Right kidney (tissue), 1 donor: Measurements from ENCODE around the gene AP2A2.

Experiments used
- DNase-seq: peaks from one replicate; pipeline ENCODE4 v3.0.0-alpha.2; 2016

Gene AP2A2

DNA sequence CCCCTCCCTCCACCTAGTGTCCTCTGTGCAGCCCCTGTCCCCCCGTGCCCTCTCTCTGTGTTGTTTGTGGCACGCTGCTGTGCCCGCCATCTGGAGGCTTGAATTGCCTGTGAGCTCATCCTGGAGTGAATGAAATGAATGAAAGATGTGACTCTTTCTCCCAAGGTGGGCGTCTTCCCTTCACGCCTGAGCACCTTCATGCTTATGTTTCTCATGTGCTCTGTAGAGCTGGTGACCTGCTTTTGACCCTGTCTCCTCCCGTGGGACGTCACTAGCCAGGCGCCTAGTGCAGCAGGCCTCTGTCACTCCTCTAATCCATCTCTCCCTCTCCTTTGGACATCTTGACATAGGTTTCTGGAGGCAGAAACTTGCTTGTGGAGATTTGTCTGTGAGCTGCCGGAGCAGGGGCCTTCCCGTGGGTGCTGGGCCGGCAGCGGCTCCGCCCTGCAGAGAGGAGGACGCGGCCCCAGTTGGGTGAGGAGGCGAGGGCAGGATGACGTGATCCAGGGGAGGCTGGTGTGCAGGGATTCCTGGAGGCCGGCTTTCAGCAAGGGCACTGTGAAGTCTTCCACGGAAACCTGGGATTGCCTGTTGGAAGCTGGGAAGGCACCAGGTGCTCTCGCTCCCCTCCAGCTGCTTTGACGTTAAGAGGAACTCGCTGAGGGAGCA, 70.2 kb downstream of the AP2A2 start:
- peak; percentile 77 for DNase-seq

DNA sequence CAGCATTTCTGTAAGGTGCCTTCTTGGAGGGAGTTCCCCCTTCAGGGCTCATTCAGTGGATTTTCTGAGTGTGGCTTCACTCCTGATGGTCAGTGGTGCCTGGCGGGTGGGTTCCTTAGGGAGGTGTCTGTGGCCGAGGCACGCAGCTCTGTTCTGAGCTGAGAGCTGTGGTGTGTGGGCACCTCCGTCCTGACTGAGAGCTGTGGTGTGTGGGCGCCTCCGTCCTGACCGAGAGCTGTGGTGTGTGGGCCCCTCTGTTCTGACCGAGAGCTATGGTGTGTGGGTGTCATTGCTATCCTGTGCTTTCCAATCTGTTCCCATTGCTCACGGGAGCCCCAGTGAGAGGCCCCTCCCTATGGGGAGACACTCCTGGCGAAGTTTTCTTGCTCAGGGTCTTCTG, 71.0 kb downstream of the AP2A2 start:
- no peak for DNase-seq

DNA sequence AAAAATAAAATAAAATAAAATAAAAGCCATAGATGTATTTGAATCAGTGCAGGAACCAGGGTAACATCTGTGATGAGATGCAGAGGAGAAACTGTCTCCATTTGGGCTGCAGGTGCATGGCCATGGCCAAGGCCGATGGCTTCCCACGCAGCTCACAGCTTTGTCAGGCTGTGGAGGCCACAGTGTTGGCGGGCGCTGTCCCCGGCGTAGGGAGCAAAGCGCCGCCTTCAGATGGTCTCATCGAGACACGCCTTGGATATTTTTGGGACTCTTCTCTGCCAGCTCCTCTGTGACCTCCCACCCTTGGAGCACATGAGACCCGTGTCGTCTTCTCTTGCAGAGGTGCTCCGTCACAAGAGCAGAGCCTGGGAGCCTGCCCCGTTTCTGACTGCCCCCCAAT, 72.2 kb downstream of the AP2A2 start:
- no peak for DNase-seq

DNA sequence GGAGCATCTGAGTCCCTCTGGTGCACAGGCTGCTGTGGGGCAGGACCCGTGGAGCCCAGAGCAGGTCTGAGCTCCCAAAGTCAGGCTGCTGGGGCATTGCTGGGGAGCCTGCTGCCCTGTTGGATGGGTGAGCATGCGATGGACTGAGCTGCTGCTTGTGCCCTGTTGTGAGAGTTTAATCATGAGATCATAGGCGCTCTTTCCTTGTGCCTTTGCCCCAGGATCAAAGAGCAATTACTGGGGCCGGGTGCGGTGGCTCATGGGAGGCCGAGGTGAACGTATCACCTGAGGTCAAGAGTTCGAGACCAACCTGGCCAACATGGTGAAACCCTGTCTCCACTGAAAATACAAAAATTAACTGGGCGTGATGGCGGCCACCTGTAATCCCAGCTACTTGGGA, 73.3 kb downstream of the AP2A2 start:
- no peak for DNase-seq

DNA sequence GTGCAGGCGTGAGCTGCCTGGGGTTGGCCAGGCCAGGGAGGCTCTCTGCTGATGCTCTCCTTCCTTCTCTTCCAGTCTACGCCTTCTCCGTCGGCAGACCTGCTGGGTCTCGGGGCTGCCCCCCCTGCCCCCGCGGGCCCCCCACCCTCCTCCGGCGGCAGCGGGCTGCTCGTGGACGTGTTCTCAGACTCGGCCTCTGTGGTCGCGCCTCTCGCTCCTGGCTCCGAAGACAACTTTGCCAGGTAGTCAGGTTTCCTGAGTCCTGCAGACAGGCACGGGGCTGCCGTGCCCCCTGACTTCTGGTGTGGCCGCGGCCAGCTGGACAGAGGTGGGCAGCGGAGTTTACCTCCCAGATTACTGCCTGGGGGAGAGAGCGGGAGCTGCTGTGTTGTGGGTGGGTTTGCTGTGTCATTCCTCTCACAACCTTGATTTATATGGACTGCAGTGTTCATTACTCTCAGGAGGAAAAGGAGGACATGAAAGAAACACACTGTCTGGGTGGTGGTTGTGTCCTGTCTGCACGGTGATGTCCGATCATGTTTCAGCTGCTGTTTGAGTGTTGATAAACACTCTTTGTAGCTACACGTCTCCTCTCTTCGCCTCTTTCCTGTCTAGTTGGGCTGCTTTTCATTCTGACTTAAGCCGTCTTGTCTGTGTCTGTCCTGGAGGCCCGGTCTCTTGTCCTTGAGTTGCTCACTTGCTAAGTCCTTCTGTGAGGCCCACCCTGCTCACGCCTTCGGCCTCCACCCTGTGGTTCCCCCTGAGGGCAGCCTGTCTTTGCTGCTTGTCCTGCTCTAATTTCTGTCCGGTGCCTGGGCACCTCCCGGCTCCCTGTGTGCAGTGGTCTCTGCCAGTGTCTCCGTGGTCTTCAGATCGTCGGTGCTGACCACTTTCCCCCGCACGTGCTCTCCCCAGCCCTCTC, 74.9 kb downstream of the AP2A2 start:
- peak; percentile 57 for DNase-seq

DNA sequence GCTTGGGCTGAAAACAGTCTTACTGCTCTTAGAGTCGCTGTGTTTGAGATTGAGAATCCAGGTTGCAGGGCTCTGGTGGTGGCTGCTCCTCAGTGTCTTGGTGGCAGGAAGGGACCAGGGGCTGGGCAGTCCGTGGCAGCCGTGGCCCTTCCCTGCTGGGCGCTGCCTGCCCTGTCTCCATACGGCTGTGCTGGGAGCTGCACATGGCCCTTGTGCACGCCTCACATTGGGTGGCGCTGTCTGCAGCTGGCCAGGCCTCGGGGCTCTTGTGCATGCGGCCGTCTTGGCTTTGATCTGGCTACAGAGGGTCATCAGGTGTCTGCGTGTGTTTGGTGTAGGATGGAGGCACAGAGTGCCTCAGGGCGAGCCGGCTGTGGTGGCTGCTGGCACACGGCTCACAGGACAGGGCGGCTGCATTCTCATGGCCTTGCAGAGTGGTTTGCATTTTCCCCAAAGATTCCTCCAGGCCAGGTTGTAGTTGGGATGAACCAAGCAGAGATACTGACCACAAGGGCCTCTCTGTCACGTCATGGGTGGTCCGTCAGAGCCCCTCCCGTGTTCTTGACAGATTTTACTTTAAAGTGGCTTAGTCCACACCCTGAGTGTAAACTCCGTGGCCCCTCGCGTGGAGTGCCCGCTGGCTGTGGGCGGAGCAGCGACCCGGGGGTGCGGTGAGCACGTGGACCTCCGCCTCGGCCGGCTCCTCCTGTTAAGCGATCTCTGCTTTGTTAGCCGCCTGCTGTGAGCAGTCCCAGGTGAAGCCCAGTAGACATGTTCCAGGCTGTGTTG, 76.1 kb downstream of the AP2A2 start:
- DNase-seq: no peak

DNA sequence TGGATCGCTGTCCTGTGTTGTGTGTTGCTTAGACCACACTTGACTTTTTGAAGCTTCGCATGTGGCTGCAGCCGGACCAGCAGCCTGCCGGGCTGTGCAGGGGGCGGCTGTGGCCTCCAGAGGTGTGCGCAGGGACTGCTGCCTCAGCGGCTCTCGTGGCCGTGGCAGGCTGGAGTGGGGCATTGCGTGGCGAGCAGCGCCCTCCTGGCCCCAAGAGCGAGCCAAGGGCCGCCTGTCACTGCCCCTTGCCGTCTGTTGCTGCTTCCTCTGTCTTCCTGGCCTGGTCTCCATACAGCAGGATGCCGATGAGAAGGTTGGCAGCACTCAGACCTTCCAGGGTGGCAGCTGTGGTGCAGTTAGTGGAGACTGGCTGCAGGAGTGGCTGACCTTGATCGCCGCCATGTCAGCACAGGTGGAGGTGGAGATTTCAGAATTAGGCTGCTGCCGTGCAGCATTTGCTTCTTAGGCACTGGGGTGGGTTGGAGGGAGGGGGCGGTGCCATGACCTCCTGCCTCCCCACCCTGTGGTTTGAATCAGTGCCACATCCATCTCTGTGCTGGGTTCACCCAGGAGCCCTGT, 76.8 kb downstream of the AP2A2 start:
- no peak for DNase-seq

DNA sequence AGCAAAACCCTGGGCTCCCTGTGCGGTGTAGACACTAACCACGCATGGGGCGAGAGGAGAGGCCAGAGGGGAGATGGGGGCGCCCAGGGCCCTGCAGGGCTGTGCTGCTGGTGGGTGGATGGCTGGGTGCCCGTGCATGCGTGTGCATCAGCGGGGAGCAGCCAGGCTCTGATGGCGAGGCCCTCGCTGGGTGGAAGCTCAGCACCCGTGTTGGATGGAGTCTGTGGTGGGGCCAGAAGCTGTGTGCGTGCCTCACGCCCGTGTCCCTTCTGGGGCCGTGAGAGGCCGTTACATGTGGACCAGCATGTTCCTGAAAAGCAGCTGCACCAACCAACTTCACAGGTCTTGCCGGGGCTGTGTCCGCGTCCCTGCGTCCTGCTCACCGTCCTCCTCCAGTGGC, 77.5 kb downstream of the AP2A2 start:
- no peak for DNase-seq

DNA sequence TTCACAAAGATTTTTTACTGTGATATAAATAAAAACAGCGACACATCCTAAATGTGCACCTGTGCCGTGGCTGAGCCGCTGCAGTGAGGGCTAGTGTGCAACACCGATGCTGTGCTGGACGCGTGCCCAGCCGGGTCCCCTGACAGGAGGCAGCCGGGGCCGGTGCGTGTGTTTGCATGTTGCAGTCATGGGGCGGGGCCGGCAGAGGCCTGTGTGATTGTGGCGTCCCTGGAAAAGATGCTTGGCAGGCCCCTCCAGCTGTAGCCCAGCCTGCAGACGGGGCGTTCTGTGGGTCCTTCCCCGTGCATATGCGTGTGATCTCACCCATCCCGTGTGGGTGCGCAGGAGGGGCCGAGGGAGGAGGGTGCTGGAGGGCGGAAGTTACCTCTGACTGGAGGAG, 80.3 kb downstream of the AP2A2 start:
- no peak for DNase-seq

DNA sequence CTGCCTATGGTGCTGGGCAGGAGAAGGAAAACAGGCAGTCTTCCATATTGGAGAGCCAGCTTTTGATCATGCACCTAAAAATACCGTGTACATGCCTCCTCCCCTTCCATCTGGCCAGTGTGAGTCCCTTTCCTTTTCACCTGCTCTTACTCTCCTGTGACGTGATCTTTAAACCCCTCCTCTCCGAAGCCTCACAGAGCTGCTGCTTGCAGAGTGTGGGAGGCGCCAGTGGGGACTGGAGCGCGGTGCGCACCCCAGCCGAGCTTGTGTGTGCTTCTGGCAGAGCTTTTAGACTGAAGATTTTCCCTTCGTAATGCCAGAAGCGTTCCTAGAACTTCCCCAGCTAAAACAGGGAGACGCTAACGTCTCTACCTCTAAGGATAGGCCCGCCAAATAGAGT, 81.1 kb downstream of the AP2A2 start:
- DNase-seq: peak; percentile 52

DNA sequence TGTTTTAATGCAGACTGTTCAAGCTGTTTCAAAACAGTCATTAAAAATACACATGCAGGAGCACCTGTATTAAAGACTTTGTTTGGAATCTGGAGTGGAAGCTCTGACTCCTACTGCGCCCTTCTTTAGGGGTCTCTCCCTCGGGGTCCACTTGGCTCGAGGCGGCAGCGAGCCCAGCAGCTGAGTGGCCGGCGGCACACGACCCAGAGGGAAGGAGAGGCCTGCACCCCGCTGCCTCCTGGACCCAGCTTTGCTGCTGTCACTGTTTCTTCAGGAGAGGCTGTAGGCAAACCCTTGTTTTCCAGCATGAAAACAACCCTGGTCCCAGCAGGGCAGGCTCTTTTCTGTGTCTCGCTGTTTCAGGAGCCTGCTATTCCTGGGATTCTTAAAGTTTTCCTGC, 81.6 kb downstream of the AP2A2 start:
- DNase-seq: no peak

DNA sequence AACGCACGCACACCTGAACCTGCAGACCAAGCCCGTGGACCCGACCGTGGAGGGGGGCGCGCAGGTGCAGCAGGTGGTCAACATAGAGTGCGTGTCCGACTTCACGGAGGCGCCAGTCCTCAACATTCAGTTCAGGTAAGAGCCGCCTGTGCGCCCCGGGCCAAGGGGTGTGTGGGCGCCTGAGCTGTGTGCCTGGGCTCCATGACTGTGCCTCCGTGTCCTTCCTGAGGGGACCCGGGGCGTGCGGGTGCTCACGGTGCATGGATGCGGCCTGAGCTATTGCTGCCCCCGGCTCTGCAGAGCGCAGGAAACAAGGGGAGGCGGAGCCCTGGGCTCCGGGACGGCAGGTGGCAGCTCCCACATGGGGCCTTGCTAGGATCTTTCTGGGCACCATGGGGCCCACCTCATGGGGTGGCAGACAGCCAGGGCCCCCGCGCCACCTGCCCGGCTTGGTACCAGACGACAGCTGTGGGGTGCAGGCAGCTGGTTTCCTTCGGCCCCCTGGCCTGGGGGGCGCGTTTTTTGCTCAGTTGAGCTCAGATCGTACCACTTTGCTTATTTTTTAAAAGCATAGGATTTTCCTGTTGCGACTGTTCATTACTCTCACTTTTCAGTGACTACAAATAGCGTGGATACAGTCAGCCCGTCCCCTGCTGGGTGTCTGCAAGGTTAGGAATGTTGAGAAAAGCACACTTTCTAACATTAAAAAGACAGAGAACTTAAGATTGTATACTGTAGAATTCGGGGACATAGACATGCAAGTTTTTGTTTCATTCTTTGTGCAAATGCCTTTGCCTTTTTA, 82.5 kb downstream of the AP2A2 start:
- DNase-seq: no peak

DNA sequence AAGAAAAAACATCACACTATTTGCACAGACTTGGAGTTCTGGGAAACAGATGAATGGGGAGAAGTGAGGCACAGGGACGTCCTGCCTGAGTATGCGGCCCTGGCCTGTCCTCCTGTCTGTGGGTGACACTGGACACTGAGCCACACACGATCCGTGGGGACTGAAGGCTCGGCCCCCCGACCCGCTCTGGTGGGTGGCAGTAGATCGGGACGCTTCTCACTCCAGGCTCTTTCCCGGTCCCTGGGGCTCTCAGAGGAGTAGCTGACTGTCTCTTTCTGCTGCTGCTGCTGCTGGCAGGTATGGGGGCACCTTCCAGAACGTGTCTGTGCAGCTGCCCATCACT, 83.1 kb downstream of the AP2A2 start:
- DNase-seq: no peak

DNA sequence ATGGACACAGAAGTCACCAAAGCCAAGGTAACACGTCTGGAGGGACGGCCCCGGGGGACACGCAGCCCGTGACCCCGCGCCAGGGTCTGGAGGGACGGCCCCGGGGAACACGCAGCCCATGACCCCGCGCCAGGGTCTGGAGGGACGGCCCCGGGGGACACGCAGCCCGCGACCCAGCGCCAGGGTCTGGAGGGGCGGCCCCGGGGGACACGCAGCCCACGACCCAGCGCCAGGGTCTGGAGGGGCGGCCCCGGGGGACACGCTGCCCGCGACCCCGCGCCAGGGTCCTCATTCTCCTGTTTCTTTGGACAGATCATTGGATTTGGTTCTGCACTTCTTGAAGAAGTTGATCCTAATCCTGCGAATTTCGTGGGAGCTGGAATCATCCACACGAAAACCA, 83.7 kb downstream of the AP2A2 start:
- DNase-seq: no peak

DNA sequence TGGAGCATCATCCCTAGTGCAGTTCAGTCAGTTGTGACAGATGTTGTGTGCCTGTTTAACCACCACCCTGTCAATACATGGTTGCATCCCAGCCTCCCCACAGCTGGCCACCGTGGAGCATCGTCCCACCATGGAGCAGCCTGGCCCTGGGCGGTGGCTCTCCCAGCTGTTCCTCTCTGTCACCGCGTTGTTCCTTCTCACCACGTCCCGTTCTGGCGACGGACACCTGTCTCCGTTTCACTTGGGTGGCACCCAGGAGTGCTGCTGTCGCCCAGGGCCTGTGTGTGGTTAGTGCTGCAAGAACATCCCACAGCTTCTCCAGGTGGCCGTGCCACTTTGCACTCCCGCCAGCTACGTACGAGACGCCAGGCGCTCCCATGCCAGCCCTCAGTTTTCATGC, 84.3 kb downstream of the AP2A2 start:
- no peak for DNase-seq

DNA sequence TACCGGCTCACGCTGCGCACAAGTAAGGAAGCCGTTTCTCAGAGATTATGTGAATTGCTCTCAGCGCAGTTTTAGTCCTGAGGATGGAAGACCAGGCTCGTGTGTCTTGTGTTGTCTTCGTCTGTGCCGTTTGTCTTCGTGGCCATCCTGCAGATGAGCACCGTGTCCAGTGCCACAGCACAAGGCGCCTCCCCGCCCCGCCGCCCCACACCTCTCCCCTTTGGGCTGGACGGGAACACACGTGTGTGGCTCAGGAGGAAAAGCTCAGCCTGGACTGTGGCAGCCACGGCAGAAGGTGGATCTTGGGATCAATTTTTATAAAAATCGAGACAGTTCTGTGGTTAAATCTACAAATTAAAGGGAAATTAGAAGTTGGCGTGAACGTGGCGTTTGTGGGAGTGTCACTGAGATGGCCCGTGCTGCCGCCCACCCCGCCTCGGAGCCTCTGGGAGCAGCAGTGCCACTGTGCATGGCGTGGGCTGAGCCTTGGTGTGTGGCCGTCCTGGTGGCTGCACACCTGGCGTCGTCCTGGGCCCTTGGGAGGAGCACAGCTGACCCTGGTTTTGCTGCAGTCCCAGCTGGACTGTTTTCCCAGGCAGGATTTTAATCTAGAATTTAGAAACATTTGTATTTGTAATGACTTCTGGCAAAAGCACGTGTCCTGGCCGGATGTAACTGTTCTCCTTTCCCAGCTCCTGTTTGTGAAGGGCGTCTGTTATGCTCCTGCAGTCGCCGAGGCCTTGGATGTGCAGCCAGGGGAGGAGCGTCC, 85.1 kb downstream of the AP2A2 start:
- DNase-seq: no peak

DNA sequence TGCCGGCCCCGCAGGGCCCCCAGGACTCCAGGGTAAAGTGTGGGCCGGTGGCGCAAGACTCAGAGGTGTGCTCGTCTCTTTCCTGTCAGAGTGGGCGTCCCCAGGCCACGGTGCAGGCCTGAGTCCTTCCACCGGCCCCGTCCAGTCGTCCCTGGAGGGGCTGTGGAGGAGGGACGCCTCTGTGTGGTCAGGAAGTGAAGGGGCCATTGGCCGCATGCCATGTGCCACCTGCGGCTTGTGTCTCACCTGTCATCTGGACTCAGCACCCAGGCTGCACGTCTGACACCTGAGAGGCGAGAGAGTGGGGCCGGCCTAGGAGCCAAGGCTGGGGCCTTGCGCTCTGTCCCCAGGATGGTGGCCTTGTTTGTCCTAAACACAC, 85.6 kb downstream of the AP2A2 start:
- no peak for DNase-seq

DNA sequence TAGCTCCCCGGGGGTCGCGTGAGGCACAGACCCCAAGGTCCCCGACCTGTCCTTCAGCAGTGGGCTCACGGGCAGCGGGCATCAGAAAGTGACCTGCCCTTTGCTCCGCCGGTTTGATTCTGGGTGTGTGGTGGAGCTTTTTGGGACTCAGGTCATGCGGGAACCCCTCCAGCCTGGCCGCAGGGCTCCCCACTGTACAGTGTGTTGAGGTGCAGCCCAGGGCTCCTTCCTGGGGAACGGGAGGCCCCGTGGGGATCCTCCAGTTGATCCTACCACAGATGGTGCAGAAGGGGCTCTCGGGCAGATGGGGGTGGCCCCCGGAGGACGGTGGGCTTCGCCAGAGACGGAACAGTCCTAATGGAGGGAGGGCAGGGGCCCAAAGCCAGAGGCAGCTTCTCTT, 86.6 kb downstream of the AP2A2 start:
- no peak for DNase-seq

DNA sequence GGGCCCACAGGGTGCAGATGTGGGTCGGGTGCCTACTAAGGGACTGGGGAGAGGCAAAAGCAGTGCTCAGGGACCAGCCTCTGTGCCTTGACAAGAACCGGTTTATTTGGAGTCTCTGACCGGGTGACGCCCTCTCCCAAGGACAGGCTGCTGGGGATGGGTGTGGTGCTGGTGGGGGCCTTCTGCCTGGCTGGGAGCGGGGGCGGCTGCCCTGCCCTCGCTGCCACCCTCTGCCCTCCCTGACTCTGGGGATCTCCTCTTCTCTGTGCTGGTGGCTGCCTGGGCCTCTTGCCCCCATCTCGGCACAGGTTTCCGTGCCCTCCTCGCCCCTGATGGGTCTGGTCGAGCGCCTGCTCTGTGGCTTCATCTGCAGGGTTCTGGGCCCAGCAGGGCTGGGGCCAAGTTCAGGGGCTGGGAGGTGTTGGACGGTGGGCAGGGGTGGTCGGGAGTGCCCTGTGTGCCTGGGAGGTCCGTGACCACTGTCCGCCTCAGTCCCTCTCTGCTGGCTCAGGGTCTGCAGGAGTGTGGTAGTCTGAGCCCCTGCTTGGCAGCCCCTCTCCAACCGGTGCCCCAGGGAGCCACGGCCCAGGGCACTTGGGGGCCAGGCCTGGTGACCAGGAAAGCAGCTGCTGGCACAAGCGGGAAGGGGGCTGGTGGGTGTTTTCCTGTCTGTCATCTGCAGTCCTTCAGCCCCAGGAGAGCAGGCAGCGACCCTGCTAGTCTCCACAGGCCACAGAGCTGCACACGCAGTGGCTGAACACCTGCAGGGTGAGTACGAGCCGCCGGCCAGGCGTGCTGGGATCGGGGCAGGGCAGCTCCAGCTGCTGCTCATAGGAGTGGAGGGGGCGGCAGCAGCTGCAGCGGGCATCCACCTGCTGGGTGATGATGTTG, 87.3 kb downstream of the AP2A2 start:
- DNase-seq: no peak

DNA sequence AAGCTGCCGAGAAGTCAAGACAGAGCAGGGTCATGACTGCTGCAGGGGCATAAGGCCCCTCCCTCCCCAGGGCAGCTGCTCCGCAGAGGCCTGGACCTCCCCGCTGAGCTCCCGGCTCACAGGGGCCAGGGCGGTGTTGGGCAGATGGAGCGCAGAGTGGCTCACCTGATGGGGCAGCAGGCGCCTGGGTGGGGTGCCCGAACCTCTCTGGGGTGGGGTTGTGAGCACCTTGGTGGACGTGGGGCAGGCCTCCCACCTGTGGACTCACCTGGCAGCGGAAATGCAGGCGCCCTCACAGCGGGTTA, 87.9 kb downstream of the AP2A2 start:
- no peak for DNase-seq
